Measurements from ENCODE around the gene ARHGEF12. TPM values are rescaled to one million over a fixed set of nuclear protein-coding genes. Genes with fewer than 3 reads are reported as not detected.

The ARHGEF12 gene
- polyA plus RNA-seq, 1 experiment = 16.9 TPM

DNA sequence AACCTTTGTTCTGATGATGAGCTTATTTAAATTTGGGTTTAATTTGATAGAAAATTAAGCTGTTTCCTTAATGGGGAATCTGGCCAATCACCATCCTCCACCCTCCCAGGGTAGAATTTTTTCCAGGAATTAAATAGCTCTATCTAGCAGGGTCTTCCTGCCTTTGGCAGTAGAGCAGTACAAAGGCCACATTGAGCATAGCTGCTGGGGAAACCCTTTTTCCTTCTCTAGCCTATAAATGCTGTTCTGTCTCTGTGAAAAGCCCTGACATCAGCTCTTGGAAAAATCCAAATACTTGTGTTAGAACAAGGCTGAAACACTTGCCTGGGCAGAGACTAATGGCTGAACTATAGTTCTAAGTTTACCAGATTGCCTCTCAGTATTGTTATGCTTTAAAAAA is 55.1 kb downstream of the ARHGEF12 start:
- CTCF ChIA-PET = interaction anchor here (0.8 to 1.2 kb wide), 2 partner anchors 55 to 120 kb away, joined by 3 to 5 read pairs; partner anchors contain the start of genes ARHGEF12 and GRIK4
- TF ChIP-seq, protein P1, sequence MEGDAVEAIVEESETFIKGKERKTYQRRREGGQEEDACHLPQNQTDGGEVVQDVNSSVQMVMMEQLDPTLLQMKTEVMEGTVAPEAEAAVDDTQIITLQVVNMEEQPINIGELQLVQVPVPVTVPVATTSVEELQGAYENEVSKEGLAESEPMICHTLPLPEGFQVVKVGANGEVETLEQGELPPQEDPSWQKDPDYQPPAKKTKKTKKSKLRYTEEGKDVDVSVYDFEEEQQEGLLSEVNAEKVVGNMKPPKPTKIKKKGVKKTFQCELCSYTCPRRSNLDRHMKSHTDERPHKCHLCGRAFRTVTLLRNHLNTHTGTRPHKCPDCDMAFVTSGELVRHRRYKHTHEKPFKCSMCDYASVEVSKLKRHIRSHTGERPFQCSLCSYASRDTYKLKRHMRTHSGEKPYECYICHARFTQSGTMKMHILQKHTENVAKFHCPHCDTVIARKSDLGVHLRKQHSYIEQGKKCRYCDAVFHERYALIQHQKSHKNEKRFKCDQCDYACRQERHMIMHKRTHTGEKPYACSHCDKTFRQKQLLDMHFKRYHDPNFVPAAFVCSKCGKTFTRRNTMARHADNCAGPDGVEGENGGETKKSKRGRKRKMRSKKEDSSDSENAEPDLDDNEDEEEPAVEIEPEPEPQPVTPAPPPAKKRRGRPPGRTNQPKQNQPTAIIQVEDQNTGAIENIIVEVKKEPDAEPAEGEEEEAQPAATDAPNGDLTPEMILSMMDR (IDR thresholded peaks at IDR 0.05; ENCODE audit: insufficient read depth, low read depth, low read length) = no peak
- DNase-seq (ENCODE audit: low read depth) = no peak

DNA sequence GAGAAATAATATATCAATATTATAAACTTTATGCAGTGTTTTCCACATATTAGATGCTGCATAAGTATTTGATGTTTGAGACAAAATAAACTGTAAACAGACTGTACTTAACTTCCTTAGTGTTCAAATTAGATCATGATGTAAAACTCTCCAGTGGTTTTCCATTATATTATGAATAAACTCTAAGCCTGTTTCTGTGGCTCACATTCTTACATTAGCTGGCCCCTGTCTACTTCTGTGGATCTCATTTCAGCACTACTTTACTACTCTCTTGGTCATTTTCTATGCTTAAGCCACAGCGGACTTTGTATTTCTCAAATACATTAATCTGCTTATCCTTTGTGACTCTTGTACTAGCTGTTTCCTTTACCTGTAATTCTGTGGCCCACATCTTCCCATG is 55.6 kb downstream of the ARHGEF12 start:
- Histone ChIP-seq H3K36me3 (ENCODE audit: control insufficient read depth, insufficient read depth, low read length) (no peaks in the 10 kb centered on the region), H3K27me3 (ENCODE audit: control insufficient read depth, insufficient read depth, low read length) (no peaks in the 10 kb centered on the region), H3K4me3 (ENCODE audit: low read depth, low read length) (no peak overlapping the region)
- TF ChIP-seq, protein P1 (IDR thresholded peaks at IDR 0.05; ENCODE audit: insufficient read depth, low read depth, low read length) = no peak
- ChIA-PET POLR2A (no interaction called here), CTCF (no interaction called here)
- no peak for DNase-seq (ENCODE audit: low read depth)

More for the DNA sequence above, 55.1 kb downstream of the ARHGEF12 start:
- Histone ChIP-seq H3K27me3 (ENCODE audit: control insufficient read depth, insufficient read depth, low read length) (no peaks in the 10 kb centered on the region), H3K36me3 (ENCODE audit: control insufficient read depth, insufficient read depth, low read length) (no peaks in the 10 kb centered on the region), H3K4me3 (ENCODE audit: low read depth, low read length) (no peak overlapping the region)
- POLR2A ChIA-PET = no interaction called here

DNA sequence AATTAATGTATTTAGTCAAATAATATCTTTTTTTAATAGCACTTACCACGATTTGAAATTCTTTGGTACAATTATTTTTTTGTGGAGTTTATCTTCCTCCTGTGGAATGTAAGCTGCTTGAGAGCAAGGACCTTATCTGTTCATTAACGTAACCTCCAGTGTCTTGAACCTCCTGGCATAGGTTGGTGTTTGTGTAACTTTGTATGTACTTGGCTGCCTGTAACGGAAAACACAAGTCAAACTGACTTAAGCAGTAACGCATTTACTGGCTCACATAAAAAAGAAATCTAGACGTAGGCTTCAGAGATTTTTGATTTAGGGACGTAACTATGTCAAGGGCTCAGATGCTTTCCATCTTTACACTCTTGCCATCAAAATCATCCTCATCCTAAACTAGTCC is 56.1 kb downstream of the ARHGEF12 start:
- CTCF ChIA-PET = no interaction called here
- POLR2A ChIA-PET = no interaction called here
- no peaks in the 10 kb centered on the region for H3K27me3 ChIP-seq (ENCODE audit: control insufficient read depth, insufficient read depth, low read length)

DNA sequence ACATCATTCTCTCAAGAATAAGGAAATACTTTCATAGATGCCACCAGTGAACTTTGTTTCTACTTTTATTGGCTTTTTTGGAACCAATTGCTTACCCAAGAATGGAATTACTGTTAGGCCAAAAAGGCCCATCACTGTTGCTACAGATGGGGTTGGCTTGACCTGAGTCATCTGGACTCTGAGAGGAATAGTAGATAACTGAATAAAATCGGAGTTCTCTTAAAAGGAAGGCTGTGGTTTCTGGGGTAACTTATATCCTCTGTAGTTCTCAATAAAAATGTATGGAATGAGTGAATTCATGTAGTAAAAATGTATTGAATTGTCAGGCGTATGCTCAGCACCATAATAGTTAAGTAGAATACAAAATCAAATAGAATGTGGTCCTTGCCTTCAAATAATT is 56.6 kb downstream of the ARHGEF12 start:
- TF ChIP-seq, protein P1 (IDR thresholded peaks at IDR 0.05; ENCODE audit: insufficient read depth, low read depth, low read length) = no peak
- no peak for DNase-seq (ENCODE audit: low read depth)
- POLR2A ChIA-PET = no interaction called here
- CTCF ChIA-PET = no interaction called here
- H3K27me3 ChIP-seq (ENCODE audit: control insufficient read depth, insufficient read depth, low read length) = no peaks in the 10 kb centered on the region
- no peaks in the 10 kb centered on the region for H3K36me3 ChIP-seq (ENCODE audit: control insufficient read depth, insufficient read depth, low read length)
- no peak overlapping the region for H3K4me3 ChIP-seq (ENCODE audit: low read depth, low read length)

More for the DNA sequence above, 56.1 kb downstream of the ARHGEF12 start:
- DNase-seq (ENCODE audit: low read depth) = no peak
- Histone ChIP-seq H3K4me3 (ENCODE audit: low read depth, low read length) (no peak overlapping the region), H3K36me3 (ENCODE audit: control insufficient read depth, insufficient read depth, low read length) (no peaks in the 10 kb centered on the region)
- TF ChIP-seq, protein P1 (IDR thresholded peaks at IDR 0.05; ENCODE audit: insufficient read depth, low read depth, low read length) = no peak

DNA sequence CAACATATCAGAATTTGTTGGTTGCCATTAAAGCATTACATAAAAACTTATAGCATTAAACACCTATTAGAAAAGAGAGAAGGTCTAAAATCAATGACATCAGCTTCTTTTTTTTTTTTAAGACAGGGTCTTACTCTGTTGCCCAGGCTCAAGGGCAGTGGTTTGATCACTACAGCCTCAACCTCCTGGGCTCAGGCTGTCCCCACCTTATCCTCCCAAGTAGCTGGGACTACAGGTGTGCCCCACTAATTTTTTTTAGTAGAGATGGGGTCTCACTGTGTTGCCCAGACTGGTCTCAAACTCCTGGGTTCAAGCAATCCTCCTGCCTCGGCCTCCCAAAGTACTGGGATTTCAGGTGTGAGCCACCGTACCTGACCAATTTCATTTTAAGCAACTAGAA is 57.9 kb downstream of the ARHGEF12 start:
- CTCF ChIA-PET = no interaction called here
- Histone ChIP-seq H3K27me3 (ENCODE audit: control insufficient read depth, insufficient read depth, low read length) (no peaks in the 10 kb centered on the region), H3K36me3 (ENCODE audit: control insufficient read depth, insufficient read depth, low read length) (no peaks in the 10 kb centered on the region), H3K4me3 (ENCODE audit: low read depth, low read length) (no peak overlapping the region)
- TF ChIP-seq, protein P1 (IDR thresholded peaks at IDR 0.05; ENCODE audit: insufficient read depth, low read depth, low read length) = no peak
- POLR2A ChIA-PET = no interaction called here
- no peak for DNase-seq (ENCODE audit: low read depth)

All from BJ (cell line).